Vagina (tissue), 2 donors: ENCODE results near the gene CALU. TPM values are rescaled to one million over a fixed set of nuclear protein-coding genes. Genes with fewer than 3 reads are reported as not detected.

Source experiments
- DNase-seq, 2 donors: peaks; one replicate each; pipeline ENCODE4 v3.0.0-alpha.2; 2017; ENCODE audit errors: extremely low spot score in 2 of 2
- H3K27ac ChIP-seq: fragments of 200-600 bp; sonication (generic); one replicate; pipeline ENCODE4 v1.5.1; 2019
- H3K27me3 ChIP-seq: fragments of 200-600 bp; sonication (generic); one replicate; pipeline ENCODE4 v1.5.1; 2019
- H3K36me3 ChIP-seq, 2 donors: fragments of 200-600 bp; sonication (generic); one replicate each; pipeline ENCODE4 v1.5.1; 2017 to 2019
- H3K4me1 ChIP-seq: fragments of 200-600 bp; sonication (generic); one replicate; pipeline ENCODE4 v1.5.1; 2019
- H3K4me3 ChIP-seq, 2 donors: fragments of 200-600 bp; sonication (generic); 1 replicate in 1 of 2; 2 replicates in 1 of 2; pipeline ENCODE4 v1.5.1; 2016 to 2019
- H3K9me3 ChIP-seq: fragments of 200-600 bp; sonication (generic); one replicate; pipeline ENCODE4 v1.5.1; 2019
- CTCF ChIP-seq, 3 experiments: fragments of 450-650 bp in 2 of 3; fragments of 200-600 bp in 1 of 3; sonication (generic) in 1 of 3; IDR thresholded peaks; one replicate each; pipeline ENCODE4 v1.5.1; 2017 to 2019; ENCODE audit warnings: antibody characterized with exemption in 3 of 3, mild to moderate bottlenecking in 2 of 3, moderate library complexity in 2 of 3
- POLR2A ChIP-seq, 2 donors: fragments of 450-650 bp; IDR thresholded peaks; one replicate each; pipeline ENCODE4 v1.6.1; 2017; ENCODE audit warnings: antibody characterized with exemption in 2 of 2, mild to moderate bottlenecking in 2 of 2, moderate library complexity in 2 of 2
- POLR2AphosphoS5 ChIP-seq, 2 donors: sonication (generic); formaldehyde crosslinking; IDR thresholded peaks; one replicate each; pipeline ENCODE4 v1.9.0; 2017; ENCODE audit warnings: antibody characterized with exemption in 2 of 2, mild to moderate bottlenecking in 2 of 2, low read depth in 1 of 2; ENCODE audit not compliant: insufficient read depth in 1 of 2
- intact Hi-C: fragments of 100-400 bp; cut with DNase I; formaldehyde crosslinking; loops from one replicate; pipeline ENCODE4 v1.15.1; 2023
- total RNA-seq: library from RNA; depleted of rRNA; stranded (reverse); fragments of >200 nt; gene quantifications from one replicate; pipeline ENCODE4 v1.2.3, GENCODE V29; 2016

CALU gene
- total RNA-seq, 1 donor from 2014 or later, result 65.3 TPM

GRCh38 chr7:128778946-128779345 lies 39.8 kb downstream of the CALU start:
- Histone ChIP-seq H3K9me3 (no peaks in the 10 kb centered on the region), H3K4me3 (no peak overlapping the region), H3K27ac (no peak overlapping the region), H3K27me3 (no peaks in the 10 kb centered on the region), H3K4me1 (peaks cover 4% of the 10 kb centered on the region), H3K36me3 (no peaks in the 10 kb centered on the region)
- TF ChIP-seq POLR2AphosphoS5 (IDR thresholded peaks at IDR 0.05; ENCODE audit: insufficient read depth in 1 of 2, low read depth in 1 of 2), result no peak
- TF ChIP-seq CTCF (IDR thresholded peaks at IDR 0.05), result no peak
- no peak for TF ChIP-seq POLR2A (IDR thresholded peaks at IDR 0.05)
- intact Hi-C loops, result no loop called here
- DNase-seq, result no peak

DNA sequence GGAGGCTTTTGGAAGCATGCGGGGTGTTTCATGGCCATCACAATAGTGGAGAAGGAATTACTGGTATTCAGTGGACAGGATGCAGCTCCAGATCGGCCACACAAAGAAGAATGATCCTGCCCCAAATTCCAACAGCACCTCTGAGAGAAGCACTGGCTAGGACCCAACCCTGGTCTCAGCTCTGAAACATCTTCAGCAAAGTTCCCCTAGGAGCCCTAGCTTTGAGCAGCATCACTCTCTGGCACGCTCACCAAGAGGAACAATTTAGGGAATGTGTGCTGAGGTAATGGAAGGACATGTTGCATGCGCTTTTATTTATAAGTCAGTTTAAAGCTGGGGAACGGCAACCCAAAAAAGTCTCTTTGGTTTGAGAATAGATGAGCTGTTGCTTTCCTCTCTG lies 42.0 kb downstream of the CALU start:
- no peaks in the 10 kb centered on the region for H3K9me3 ChIP-seq

GRCh38 chr7:128781851-128782250 lies 42.7 kb downstream of the CALU start:
- intact Hi-C loops, result no loop called here
- H3K27ac ChIP-seq, result no peak overlapping the region
- no peaks in the 10 kb centered on the region for H3K36me3 ChIP-seq
- H3K4me1 ChIP-seq, result peaks cover 4% of the 10 kb centered on the region
- DNase-seq, result no peak
- no peak overlapping the region for H3K4me3 ChIP-seq
- H3K27me3 ChIP-seq, result no peaks in the 10 kb centered on the region
- TF ChIP-seq POLR2AphosphoS5 (IDR thresholded peaks at IDR 0.05; ENCODE audit: insufficient read depth in 1 of 2, low read depth in 1 of 2) (no peak), CTCF (IDR thresholded peaks at IDR 0.05) (no peak), POLR2A (IDR thresholded peaks at IDR 0.05) (no peak)
- no peaks in the 10 kb centered on the region for H3K9me3 ChIP-seq

More for the DNA sequence above, 42.0 kb downstream of the CALU start:
- Histone ChIP-seq H3K4me3 (no peak overlapping the region), H3K4me1 (peaks cover 4% of the 10 kb centered on the region), H3K36me3 (no peaks in the 10 kb centered on the region), H3K27me3 (no peaks in the 10 kb centered on the region), H3K27ac (no peak overlapping the region)
- TF ChIP-seq POLR2AphosphoS5 (IDR thresholded peaks at IDR 0.05; ENCODE audit: insufficient read depth in 1 of 2, low read depth in 1 of 2), result no peak
- no peak for TF ChIP-seq POLR2A (IDR thresholded peaks at IDR 0.05)
- TF ChIP-seq CTCF (IDR thresholded peaks at IDR 0.05), result no peak
- no peak for DNase-seq
- intact Hi-C loops, result no loop called here

DNA sequence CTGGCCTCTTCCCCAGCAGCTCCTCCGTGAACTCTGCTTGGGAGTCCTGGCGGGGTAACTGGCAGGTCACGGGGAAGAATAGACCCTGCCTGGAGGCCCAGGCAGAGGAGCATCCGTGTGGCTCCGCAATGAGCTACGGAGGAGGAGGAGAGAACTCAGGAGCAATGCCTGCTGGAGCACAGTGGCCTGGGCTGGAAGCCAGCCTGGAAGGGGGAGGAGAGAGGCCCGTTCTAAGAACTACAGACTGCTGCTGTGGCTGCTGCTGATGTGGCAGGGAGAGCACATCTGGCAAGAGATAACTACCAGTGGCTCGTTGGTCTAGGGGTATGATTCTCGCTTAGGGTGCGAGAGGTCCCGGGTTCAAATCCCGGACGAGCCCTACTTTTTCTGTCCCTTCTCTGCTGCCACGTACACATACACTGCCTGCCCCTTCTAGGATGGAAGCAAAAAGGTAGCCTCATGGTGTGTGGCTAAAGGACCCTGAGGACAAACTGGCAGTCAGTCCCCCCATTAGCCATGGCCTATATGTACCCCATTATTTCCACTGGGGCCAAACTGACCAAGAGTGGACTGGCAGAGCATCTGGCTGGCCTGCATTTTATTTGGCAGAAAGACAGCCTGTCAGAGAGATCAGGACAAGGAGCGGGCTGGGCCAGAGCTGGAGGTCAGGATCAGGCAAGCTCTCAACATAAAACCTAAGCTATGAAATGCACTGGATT lies 44.1 kb downstream of the CALU start:
- intact Hi-C loops, result no loop called here
- H3K27ac ChIP-seq, result peak overlapping the region; percentile 14

More for the DNA sequence above, 44.1 kb downstream of the CALU start:
- H3K27me3 ChIP-seq, result no peaks in the 10 kb centered on the region
- H3K4me1 ChIP-seq, result peaks cover 4% of the 10 kb centered on the region
- no peak for DNase-seq
- H3K9me3 ChIP-seq, result no peaks in the 10 kb centered on the region
- TF ChIP-seq CTCF (IDR thresholded peaks at IDR 0.05) (no peak), POLR2AphosphoS5 (IDR thresholded peaks at IDR 0.05; ENCODE audit: insufficient read depth in 1 of 2, low read depth in 1 of 2) (peak; percentile 18 to 27), POLR2A (IDR thresholded peaks at IDR 0.05) (no peak)
- no peaks in the 10 kb centered on the region for H3K36me3 ChIP-seq
- no peak overlapping the region for H3K4me3 ChIP-seq
